ENCODE measurements around the gene ALOX15. TPM values are rescaled to one million over a fixed set of nuclear protein-coding genes. Genes with fewer than 3 reads are reported as not detected.

ALOX15 gene
- total RNA-seq, 1 experiment from 2014 or later = 0.31 TPM

DNA sequence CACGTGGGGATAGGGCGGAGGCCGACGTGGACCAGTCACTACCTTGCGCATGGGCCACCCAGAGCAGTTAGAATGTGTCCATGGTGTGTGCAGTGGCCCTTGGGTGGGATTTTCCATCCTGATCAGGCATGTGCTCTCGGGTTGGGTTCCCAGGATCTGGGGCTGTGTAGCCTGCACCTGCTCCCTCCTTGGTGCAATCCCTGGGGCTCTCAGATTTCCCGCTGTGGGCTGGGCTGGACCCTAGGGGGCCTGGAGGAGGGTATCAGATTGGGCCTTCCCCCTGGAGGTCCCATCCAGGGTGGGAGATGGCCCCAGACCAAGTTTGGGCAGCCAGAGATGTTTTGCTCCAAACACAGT, 55.9 kb downstream of the ALOX15 start:
- Histone ChIP-seq H4K20me1 (ENCODE audit: control insufficient read depth, insufficient read depth, insufficient read length) (peaks cover 2% of the 10 kb centered on the region), H2AK5ac (ENCODE audit: insufficient read length, low read length) (no peak overlapping the region), H3K27me3 (ENCODE audit: insufficient read depth, low read length) (peaks cover 23% of the 10 kb centered on the region; the same call in 1 of the 2 replicates), H2AFZ (ENCODE audit: low read length) (no peak overlapping the region), H3K56ac (ENCODE audit: insufficient read length, low read depth, low read length) (no peak overlapping the region), H3K9me3 (ENCODE audit: control insufficient read depth, low read depth, low read length) (no peaks in the 10 kb centered on the region), H3T11ph (ENCODE audit: low read length) (no peak overlapping the region), H3K4me1 (ENCODE audit: insufficient read depth, low read length) (no peaks in the 10 kb centered on the region; the same call in 1 of the 2 replicates), H3K23me2 (ENCODE audit: insufficient read length, low read depth, low read length, poor library complexity, severe bottlenecking) (peaks cover 8% of the 10 kb centered on the region), H2BK120ac (ENCODE audit: low read depth, low read length, poor library complexity, severe bottlenecking) (no peak overlapping the region), H3K4ac (ENCODE audit: low read depth, low read length) (no peak overlapping the region), H4K8ac (replicated peaks; ENCODE audit: insufficient read length, low read depth, low read length) (no peak overlapping the region), H3K9ac (ENCODE audit: extremely low read depth, insufficient read length, low read length) (no peak overlapping the region), H4K91ac (ENCODE audit: insufficient read length, low read depth, low read length) (no peak overlapping the region), H3K18ac (ENCODE audit: insufficient read length, low read depth, low read length) (no peak overlapping the region), H2BK20ac (ENCODE audit: low read depth, low read length, poor library complexity, severe bottlenecking) (no peak overlapping the region), H2BK12ac (ENCODE audit: insufficient read length, low read depth, low read length) (no peak overlapping the region), H3K4me2 (ENCODE audit: insufficient read depth, insufficient read length, low read length) (no peak overlapping the region), H3K79me2 (ENCODE audit: insufficient read depth, low read length) (no peaks in the 10 kb centered on the region), H3K27ac (ENCODE audit: insufficient read length, low read depth, low read length) (no peak overlapping the region), H3K14ac (ENCODE audit: insufficient read depth, low read length) (no peak overlapping the region), H2BK15ac (ENCODE audit: low read depth, low read length) (no peak overlapping the region), H4K5ac (ENCODE audit: insufficient read length, low read depth, low read length) (no peak overlapping the region), H2BK5ac (ENCODE audit: insufficient read length, low read length) (no peak overlapping the region), H3K23ac (ENCODE audit: insufficient read length, low read depth, low read length) (no peak overlapping the region), H3K79me1 (ENCODE audit: insufficient read depth, low read depth, low read length, poor library complexity, severe bottlenecking) (no peaks in the 10 kb centered on the region)
- no peaks in the 10 kb centered on the region for H3K9me3 Mint-ChIP-seq
- H3K4me1 Mint-ChIP-seq = peaks cover 21 to 41% of the 10 kb centered on the region in 2 experiments
- no peak overlapping the region for H3K27ac Mint-ChIP-seq
- TF ChIP-seq, protein P1, sequence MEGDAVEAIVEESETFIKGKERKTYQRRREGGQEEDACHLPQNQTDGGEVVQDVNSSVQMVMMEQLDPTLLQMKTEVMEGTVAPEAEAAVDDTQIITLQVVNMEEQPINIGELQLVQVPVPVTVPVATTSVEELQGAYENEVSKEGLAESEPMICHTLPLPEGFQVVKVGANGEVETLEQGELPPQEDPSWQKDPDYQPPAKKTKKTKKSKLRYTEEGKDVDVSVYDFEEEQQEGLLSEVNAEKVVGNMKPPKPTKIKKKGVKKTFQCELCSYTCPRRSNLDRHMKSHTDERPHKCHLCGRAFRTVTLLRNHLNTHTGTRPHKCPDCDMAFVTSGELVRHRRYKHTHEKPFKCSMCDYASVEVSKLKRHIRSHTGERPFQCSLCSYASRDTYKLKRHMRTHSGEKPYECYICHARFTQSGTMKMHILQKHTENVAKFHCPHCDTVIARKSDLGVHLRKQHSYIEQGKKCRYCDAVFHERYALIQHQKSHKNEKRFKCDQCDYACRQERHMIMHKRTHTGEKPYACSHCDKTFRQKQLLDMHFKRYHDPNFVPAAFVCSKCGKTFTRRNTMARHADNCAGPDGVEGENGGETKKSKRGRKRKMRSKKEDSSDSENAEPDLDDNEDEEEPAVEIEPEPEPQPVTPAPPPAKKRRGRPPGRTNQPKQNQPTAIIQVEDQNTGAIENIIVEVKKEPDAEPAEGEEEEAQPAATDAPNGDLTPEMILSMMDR (conservative IDR thresholded peaks at IDR 0.05) = no peak
- H3K36me3 Mint-ChIP-seq (ENCODE audit: insufficient read depth in 1 of 3, low read depth in 3 of 3) = no peaks in the 10 kb centered on the region; a peak in 1 of 7 replicates
- WGBS (ENCODE audit: extremely low coverage, insufficient read length, low lambda C conversion rate) = no CpG with 5 or more reads among the region's 7 CpGs
- no peak for DNase-seq
- peak overlapping the region in 1 of 2 experiments; percentile 83; a peak in 3 of 5 replicates for H3K4me3 Mint-ChIP-seq
- H3K27me3 Mint-ChIP-seq (ENCODE audit: low read depth) = peaks cover 74% of the 10 kb centered on the region
